ENCODE data around the gene MGRN1. TPM values are rescaled to one million over a fixed set of nuclear protein-coding genes. Genes with fewer than 3 reads are reported as not detected.
A peak's percentile ranks its signal among the peaks of the same experiment; 100 is the strongest.

The MGRN1 gene
- total RNA-seq, 4 donors from 2014 or later: 37.5 to 59.1 (median 42.7) TPM

- WGBS, 2 donors: 79% methylated on average over 22 to 31 of the region's 32 CpGs
- H3K4me1 ChIP-seq: peaks cover 0 to 43% (median 18%) of the 10 kb centered on the region in 4 donors
- H3K4me3 ChIP-seq: no peak overlapping the region
- H3K27ac ChIP-seq: no peak overlapping the region
- DNase-seq (ENCODE audit: low spot score in 2 of 2): no peak
- no peaks in the 10 kb centered on the region for H3K9me3 ChIP-seq
- peaks cover 0 to 40% (median 4%) of the 10 kb centered on the region in 3 donors for H3K36me3 ChIP-seq
- H3K27me3 ChIP-seq: no peaks in the 10 kb centered on the region
- TF ChIP-seq EP300 (IDR thresholded peaks at IDR 0.05) (no peak), POLR2A (IDR thresholded peaks at IDR 0.05) (no peak), CTCF (IDR thresholded peaks at IDR 0.05) (no peak)
These were observed 14.3 kb upstream of the MGRN1 start for GRCh38 chr16:4610011-4611005.

DNA sequence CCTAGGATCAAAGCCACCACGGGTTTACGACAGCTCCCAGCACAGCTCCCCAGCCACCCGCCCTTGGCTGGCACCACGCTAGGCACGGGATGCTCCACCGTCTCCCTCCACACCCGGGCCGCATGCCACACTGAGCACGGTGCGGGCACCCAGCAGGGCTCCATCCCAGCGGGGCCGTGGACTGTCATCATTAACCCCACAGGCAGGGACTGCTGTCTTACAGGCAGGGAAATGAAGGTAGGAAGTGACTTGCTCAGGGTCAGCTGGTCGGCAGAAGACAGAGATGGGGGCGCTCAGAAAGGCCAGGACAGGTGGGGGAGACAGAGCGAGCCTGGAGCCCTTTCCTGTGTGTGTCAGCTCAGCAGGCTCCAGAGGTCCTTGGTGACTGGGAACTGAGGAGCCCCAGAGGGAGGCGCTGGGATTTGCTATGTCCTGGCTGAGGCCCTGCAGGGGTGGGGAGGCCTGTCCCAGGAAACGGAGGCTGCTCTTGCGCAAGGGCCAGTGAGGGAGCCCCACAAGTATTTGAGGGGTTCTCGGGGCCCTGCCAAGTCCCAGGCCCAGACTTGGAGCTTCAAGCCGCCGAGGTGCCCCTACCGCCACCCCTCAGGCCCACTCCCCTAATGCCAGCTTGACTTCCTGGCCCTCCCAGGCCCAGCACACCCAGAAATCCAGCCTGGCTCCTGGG is 13.1 kb upstream of the MGRN1 start:
- no peak overlapping the region for H3K27ac ChIP-seq
- no peak overlapping the region for H3K4me3 ChIP-seq
- TF ChIP-seq CTCF (IDR thresholded peaks at IDR 0.05): no peak
- TF ChIP-seq POLR2A (IDR thresholded peaks at IDR 0.05): no peak
- no peak for TF ChIP-seq EP300 (IDR thresholded peaks at IDR 0.05)
- H3K4me1 ChIP-seq: peaks cover 0 to 50% (median 22%) of the 10 kb centered on the region in 4 donors
- 85 to 86% methylated on average over 14 to 22 of the region's 22 CpGs for whole genome bisulfite sequencing, 2 donors
- H3K9me3 ChIP-seq: no peaks in the 10 kb centered on the region
- DNase-seq (ENCODE audit: low spot score in 2 of 2): no peak
- H3K36me3 ChIP-seq: peaks cover 0 to 39% (median 4%) of the 10 kb centered on the region in 3 donors
- H3K27me3 ChIP-seq: no peaks in the 10 kb centered on the region

- no peak for DNase-seq (ENCODE audit: low spot score in 2 of 2)
- TF ChIP-seq CTCF (IDR thresholded peaks at IDR 0.05) (no peak), EP300 (IDR thresholded peaks at IDR 0.05) (no peak), POLR2A (IDR thresholded peaks at IDR 0.05) (no peak)
- Histone ChIP-seq H3K36me3 (peaks cover 0 to 29% (median 4%) of the 10 kb centered on the region in 3 donors), H3K27me3 (no peaks in the 10 kb centered on the region), H3K4me3 (no peak overlapping the region), H3K27ac (peak overlapping the region in 1 of 4 donors; percentile 100), H3K4me1 (peaks cover 0 to 59% (median 29%) of the 10 kb centered on the region in 4 donors), H3K9me3 (no peaks in the 10 kb centered on the region)
- WGBS, 2 donors: 86 to 94% methylated on average over 6 to 7 of the region's 7 CpGs
These were observed 12.1 kb upstream of the MGRN1 start for GRCh38 chr16:4612474-4612931.

DNA sequence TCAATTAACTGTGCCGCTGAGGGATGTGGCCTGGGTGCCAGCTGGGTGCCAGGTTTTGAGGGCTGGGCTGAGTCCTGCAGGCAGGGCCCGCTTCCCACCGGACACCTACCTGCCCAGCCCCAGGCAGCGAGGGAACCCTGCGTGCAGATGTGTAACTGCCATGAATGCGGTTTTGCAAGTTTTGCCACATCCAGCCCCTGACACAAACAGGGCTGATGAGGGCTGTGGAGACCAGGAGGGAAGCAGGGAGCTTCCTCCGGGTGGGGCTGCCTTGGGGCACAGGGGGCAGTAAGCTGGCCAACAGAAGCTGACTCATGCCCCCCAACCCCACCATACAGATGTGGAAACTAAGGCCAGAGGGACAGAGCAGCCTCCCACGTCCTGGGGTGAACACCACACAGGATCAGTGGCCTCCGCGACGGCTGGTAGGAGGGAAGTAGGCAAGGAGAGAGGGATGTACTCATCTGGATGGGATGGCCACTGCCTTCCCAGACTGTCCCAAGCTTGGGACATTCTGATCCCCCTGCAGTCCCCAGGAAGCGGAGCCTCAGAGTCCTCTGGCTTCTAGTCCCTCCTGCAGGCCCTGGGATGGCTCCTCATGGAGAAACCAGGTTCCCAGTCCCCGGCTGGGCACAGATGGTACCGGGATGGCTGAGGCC is 11.5 kb upstream of the MGRN1 start:
- Histone ChIP-seq H3K27ac (peak overlapping the region in 3 of 4 donors; percentile 92 to 100 (median 97)), H3K4me3 (peak overlapping the region; percentile 60 to 98 (median 90)), H3K4me1 (peaks cover 0 to 65% (median 33%) of the 10 kb centered on the region in 4 donors), H3K36me3 (peaks cover 0 to 23% (median 4%) of the 10 kb centered on the region in 3 donors), H3K27me3 (no peaks in the 10 kb centered on the region), H3K9me3 (no peaks in the 10 kb centered on the region)
- WGBS, 2 donors: 41 to 61% methylated on average over 6 to 13 of the region's 14 CpGs
- no peak for TF ChIP-seq EP300 (IDR thresholded peaks at IDR 0.05)
- no peak for DNase-seq (ENCODE audit: low spot score in 2 of 2)
